HG03565 (cell line): ENCODE data around the gene SSC5D.

Experiments used
- ATAC-seq: cut with Tn5 transposase; IDR thresholded peaks from one replicate; pipeline ENCODE4 v1.9.1; 2021; ENCODE audit warnings: mild to moderate bottlenecking, moderate library complexity; ENCODE audit not compliant: unreplicated experiment

Gene SSC5D

GRCh38 chr19:55552620-55553019 is 64.4 kb downstream of the SSC5D start:
- ATAC-seq, result no peak

GRCh38 chr19:55553217-55554182 is 65.3 kb downstream of the SSC5D start:
- no peak for ATAC-seq

GRCh38 chr19:55554302-55554701 is 66.1 kb downstream of the SSC5D start:
- no peak for ATAC-seq

GRCh38 chr19:55554741-55555152 is 66.5 kb downstream of the SSC5D start:
- ATAC-seq, result no peak

GRCh38 chr19:55559684-55560083 is 71.4 kb downstream of the SSC5D start:
- ATAC-seq, result no peak

GRCh38 chr19:55563261-55563690 is 75.0 kb downstream of the SSC5D start:
- ATAC-seq, result no peak

DNA sequence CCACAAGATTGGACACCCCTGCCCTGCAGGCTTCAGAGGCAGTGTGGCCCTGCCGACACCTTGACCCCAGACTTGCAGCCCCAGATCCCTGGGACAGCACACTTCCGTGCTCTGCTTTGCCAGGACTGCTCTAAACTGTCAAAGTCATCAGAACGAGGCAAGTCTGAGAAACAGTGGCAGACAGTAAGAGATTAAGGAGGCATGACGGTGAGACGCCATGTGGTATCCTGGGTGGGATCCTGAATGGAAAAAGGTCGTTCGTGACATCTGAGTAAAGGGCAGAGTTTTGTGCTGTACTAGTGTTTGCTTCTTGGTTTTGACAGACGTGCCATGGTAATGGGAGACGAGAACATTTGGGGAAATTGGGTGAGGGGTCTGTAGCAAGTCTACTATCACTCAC is 78.6 kb downstream of the SSC5D start:
- no peak for ATAC-seq

DNA sequence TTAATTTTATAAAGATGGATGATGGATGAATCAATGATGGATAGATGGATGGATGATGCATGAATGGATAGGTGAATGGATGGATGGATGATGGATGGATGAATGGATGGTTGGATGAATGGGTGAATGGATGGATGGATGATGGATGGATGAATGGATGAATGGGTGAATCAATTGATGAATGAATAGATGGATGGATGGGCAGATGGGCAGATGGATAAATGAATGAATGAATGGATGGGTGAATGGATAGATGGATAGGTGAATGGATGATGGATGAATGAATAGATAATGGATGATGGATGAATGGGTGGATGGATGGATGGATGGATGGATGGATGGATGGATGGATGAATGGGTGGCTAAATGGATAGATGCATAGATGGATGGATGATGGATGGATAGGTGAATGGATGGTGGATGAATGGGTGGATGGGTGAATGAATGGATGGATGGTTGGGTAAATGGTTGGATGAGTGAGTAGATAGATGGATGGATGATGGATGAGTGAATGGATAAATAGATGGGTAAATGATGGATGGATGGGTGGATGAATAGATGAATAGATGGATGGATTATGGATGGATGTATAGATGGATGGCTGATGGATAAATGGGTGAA is 79.6 kb downstream of the SSC5D start:
- ATAC-seq, result no peak
